B cell (primary cell): ENCODE measurements around the gene FGFR2. TPM values are rescaled to one million over a fixed set of nuclear protein-coding genes. Genes with fewer than 3 reads are reported as not detected.

Experiments
- ATAC-seq: fragments of 200-7000 bp; cut with Tn5 transposase; one replicate; pipeline ENCODE4 v1.10.0; 2021; ENCODE audit warnings: low read depth, mild to moderate bottlenecking, moderate number of reproducible peaks, moderate library complexity
- CTCF ChIA-PET: fragments of 350-600 bp; sonication (Branson Sonifier 250); formaldehyde crosslinking; loops from one replicate; lab custom pipeline; 2021; ENCODE audit warnings: antibody characterized with exemption, inconsistent platforms; lab: Charles Lee
- POLR2A ChIA-PET: fragments of 350-600 bp; sonication (Branson Sonifier 250); formaldehyde crosslinking; loops from one replicate; lab custom pipeline; 2021; ENCODE audit warnings: antibody characterized with exemption; lab: Charles Lee
- DNase-seq: peaks from one replicate; pipeline ENCODE4 v3.0.0; 2013
- H2AFZ ChIP-seq: 2 replicates; pipeline ENCODE4 v1.6.1; 2012; ENCODE audit warnings: mild to moderate bottlenecking, low read depth, low read length; ENCODE audit not compliant: insufficient read depth, poor library complexity, severe bottlenecking
- H3K27ac ChIP-seq, 2 donors: 1 replicate in 1 of 2; 2 replicates in 1 of 2; pipeline ENCODE4 v1.5.1; 2012 to 2013; ENCODE audit warnings: low read length in 2 of 2, mild to moderate bottlenecking in 2 of 2, moderate library complexity in 1 of 2
- H3K27me3 ChIP-seq, 4 experiments: fragments of 200-600 bp in 1 of 4; sonication (generic) in 1 of 4; replicated peaks in 1 of 4; 1 replicate in 2 of 4; 2 replicates in 2 of 4; pipeline versions ENCODE4 v1.6.1 to v1.7.0; 2013 to 2016; ENCODE audit warnings: low read length in 3 of 4, mild to moderate bottlenecking in 2 of 4, mixed read lengths in 1 of 4, moderate library complexity in 1 of 4; ENCODE audit not compliant: insufficient read depth in 4 of 4, control insufficient read depth in 3 of 4; ENCODE audit errors: control extremely low read depth in 1 of 4
- H3K36me3 ChIP-seq, 2 experiments: replicated peaks in 1 of 2; 1 replicate in 1 of 2; 2 replicates in 1 of 2; pipeline versions ENCODE4 v1.6.1 to v1.7.1; 2013; ENCODE audit warnings: low read length in 1 of 2; ENCODE audit not compliant: insufficient read depth in 2 of 2, control insufficient read depth in 1 of 2; ENCODE audit errors: control extremely low read depth in 1 of 2, extremely low read depth in 1 of 2
- H3K4me1 ChIP-seq, 2 donors: fragments of 200-600 bp in 1 of 2; sonication (generic) in 1 of 2; 1 replicate in 1 of 2; 2 replicates in 1 of 2; pipeline versions ENCODE4 v1.5.1 to v1.6.1; 2013 to 2017; ENCODE audit warnings: low read length in 2 of 2; ENCODE audit not compliant: control insufficient read depth in 2 of 2, insufficient read depth in 2 of 2
- H3K4me2 ChIP-seq: replicated peaks from 2 replicates; pipeline ENCODE3; 2012; ENCODE audit warnings: mild to moderate bottlenecking, low read depth, low read length; ENCODE audit not compliant: poor library complexity, severe bottlenecking
- H3K4me3 ChIP-seq, 5 experiments: fragments of 200-600 bp in 1 of 5; sonication (generic) in 1 of 5; 1 replicate in 3 of 5; 2 replicates in 2 of 5; pipeline versions ENCODE4 v1.5.1 to v1.7.0; 2011 to 2016; ENCODE audit warnings: low read length in 4 of 5, mild to moderate bottlenecking in 4 of 5, low read depth in 2 of 5, control low read depth in 1 of 5, moderate library complexity in 1 of 5; ENCODE audit not compliant: insufficient read depth in 1 of 5; ENCODE audit errors: control extremely low read depth in 1 of 5, extremely low read depth in 1 of 5
- H3K79me2 ChIP-seq: fragments of 200-600 bp; sonication (generic); one replicate; pipeline ENCODE4 v1.6.0; 2016; ENCODE audit warnings: low read length; ENCODE audit not compliant: control insufficient read depth, insufficient read depth
- H3K9ac ChIP-seq: fragments of 200-600 bp; sonication (generic); 2 replicates; pipeline ENCODE4 v1.6.1; 2017; ENCODE audit warnings: mild to moderate bottlenecking, low read length, moderate library complexity
- H3K9me3 ChIP-seq, 3 donors: one replicate each; pipeline versions ENCODE4 v1.6.1 to v1.7.1; 2013; ENCODE audit warnings: low read length in 2 of 3; ENCODE audit not compliant: control insufficient read depth in 2 of 3, insufficient read depth in 1 of 3; ENCODE audit errors: control extremely low read depth in 1 of 3
- H4K20me1 ChIP-seq: 2 replicates; pipeline ENCODE4 v1.6.0; 2012; ENCODE audit warnings: mild to moderate bottlenecking, low read length; ENCODE audit not compliant: insufficient read depth, control insufficient read depth, poor library complexity, severe bottlenecking
- H3K27ac Mint-ChIP-seq: one replicate; pipeline ENCODE4 v1.8.0; 2021; ENCODE audit warnings: mixed read lengths
- H3K27me3 Mint-ChIP-seq: one replicate; pipeline ENCODE4 v1.8.0; 2021; ENCODE audit warnings: mixed read lengths
- H3K4me1 Mint-ChIP-seq: one replicate; pipeline ENCODE4 v1.8.0; 2021; ENCODE audit warnings: mixed read lengths
- H3K4me3 Mint-ChIP-seq: one replicate; pipeline ENCODE4 v1.8.0; 2021; ENCODE audit warnings: mixed read lengths
- H3K9me3 Mint-ChIP-seq: one replicate; pipeline ENCODE4 v1.8.0; 2022; ENCODE audit warnings: mixed read lengths; ENCODE audit not compliant: insufficient read depth
- EZH2 ChIP-seq: IDR thresholded peaks from 2 replicates; pipeline ENCODE4 v1.6.1; 2012; ENCODE audit warnings: borderline replicate concordance, low read depth, mild to moderate bottlenecking, moderate library complexity, low read length; ENCODE audit not compliant: insufficient read depth, poor library complexity, severe bottlenecking
- WGBS: methylation state at CpG from one replicate; pipeline ENCODE4 v1.1.5; 2013; ENCODE audit warnings: missing lambda C conversion rate; ENCODE audit not compliant: insufficient coverage; 5-methylcytosine and 5-hydroxymethylcytosine counted together
- intact Hi-C: fragments of 100-400 bp; cut with micrococcal nuclease; formaldehyde crosslinking; loops from one replicate; pipeline ENCODE4 v1.10.0; 2022
- polyA plus RNA-seq: library from polyadenylated mRNA; depleted of rRNA; stranded (reverse); fragments of >200 nt; gene quantifications from 2 replicates; pipeline ENCODE4 v1.2.3, GENCODE V29; 2012
- total RNA-seq, 2 donors: library from RNA; stranded (reverse); fragments of 120-200 nt in 1 of 2; gene quantifications; 1 replicate in 1 of 2; 2 replicates in 1 of 2; pipeline versions ENCODE4 v1.2.3 to v1.2.4, GENCODE V29; 2013 to 2022
- TF ChIP-seq, protein P1 (sequence below): fragments of 200-600 bp; IDR thresholded peaks from one replicate; pipeline ENCODE4 v1.8.0; 2022; ENCODE audit warnings: antibody characterized with exemption, mild to moderate bottlenecking

Gene FGFR2
- total and polyA plus RNA-seq, 2 donors (not counting 1 experiment from before 2014, with no cell fraction given) = not detected

- Histone ChIP-seq H3K4me1 (no peaks in the 10 kb centered on the region), H3K79me2 (no peaks in the 10 kb centered on the region), H2AFZ (no peak overlapping the region), H4K20me1 (no peaks in the 10 kb centered on the region), H3K9ac (no peak overlapping the region), H3K9me3 (peaks cover 0 to 25% (median 0%) of the 10 kb centered on the region in 3 donors), H3K4me3 (no peak overlapping the region), H3K27ac (no peak overlapping the region), H3K27me3 (no peaks in the 10 kb centered on the region), H3K36me3 (no peaks in the 10 kb centered on the region), H3K4me2 (no peak overlapping the region)
- H3K4me3 Mint-ChIP-seq = no peak overlapping the region
- ATAC-seq = no peak
- H3K27ac Mint-ChIP-seq = no peak overlapping the region
- ChIA-PET POLR2A (no interaction called here), CTCF (no interaction called here)
- peaks cover 1% of the 10 kb centered on the region for H3K27me3 Mint-ChIP-seq
- WGBS = 94% methylated on average over 7 of the region's 11 CpGs
- TF ChIP-seq, protein P1, sequence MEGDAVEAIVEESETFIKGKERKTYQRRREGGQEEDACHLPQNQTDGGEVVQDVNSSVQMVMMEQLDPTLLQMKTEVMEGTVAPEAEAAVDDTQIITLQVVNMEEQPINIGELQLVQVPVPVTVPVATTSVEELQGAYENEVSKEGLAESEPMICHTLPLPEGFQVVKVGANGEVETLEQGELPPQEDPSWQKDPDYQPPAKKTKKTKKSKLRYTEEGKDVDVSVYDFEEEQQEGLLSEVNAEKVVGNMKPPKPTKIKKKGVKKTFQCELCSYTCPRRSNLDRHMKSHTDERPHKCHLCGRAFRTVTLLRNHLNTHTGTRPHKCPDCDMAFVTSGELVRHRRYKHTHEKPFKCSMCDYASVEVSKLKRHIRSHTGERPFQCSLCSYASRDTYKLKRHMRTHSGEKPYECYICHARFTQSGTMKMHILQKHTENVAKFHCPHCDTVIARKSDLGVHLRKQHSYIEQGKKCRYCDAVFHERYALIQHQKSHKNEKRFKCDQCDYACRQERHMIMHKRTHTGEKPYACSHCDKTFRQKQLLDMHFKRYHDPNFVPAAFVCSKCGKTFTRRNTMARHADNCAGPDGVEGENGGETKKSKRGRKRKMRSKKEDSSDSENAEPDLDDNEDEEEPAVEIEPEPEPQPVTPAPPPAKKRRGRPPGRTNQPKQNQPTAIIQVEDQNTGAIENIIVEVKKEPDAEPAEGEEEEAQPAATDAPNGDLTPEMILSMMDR = no peak
- no peak for TF ChIP-seq EZH2
- intact Hi-C loops = no loop called here
- no peaks in the 10 kb centered on the region for H3K9me3 Mint-ChIP-seq
- DNase-seq = no peak
- no peaks in the 10 kb centered on the region for H3K4me1 Mint-ChIP-seq
Measured at GRCh38 chr10:121616291-121616690, 18.0 kb upstream of the FGFR2 start.

DNA sequence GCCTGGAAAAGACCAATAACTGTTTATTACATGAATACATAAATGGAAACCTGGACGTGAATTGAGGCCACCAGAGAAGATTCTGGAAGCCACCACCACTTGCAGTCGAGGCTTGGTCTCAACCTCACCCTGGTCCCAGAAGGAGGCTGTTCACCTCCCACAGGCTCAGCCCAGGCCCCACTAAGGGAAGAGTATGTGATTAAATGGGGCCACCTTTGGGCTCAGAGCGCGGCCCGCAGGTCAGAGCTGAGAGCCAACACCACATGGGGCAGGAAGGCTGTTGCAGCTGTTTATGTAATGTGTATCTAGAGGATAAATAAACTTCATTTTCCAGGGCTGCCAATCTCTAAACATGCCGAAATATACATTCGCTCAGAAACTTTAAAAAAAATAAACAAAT lies 17.6 kb upstream of the FGFR2 start:
- H3K27ac ChIP-seq = no peak overlapping the region
- POLR2A ChIA-PET = no interaction called here
- H3K9me3 Mint-ChIP-seq = no peaks in the 10 kb centered on the region
- CTCF ChIA-PET = no interaction called here
- no peaks in the 10 kb centered on the region for H3K27me3 ChIP-seq
- H3K79me2 ChIP-seq = no peaks in the 10 kb centered on the region
- no peak overlapping the region for H3K4me2 ChIP-seq
- H3K9ac ChIP-seq = no peak overlapping the region
- WGBS = 100% methylated on average over 1 of the region's 7 CpGs
- H3K27me3 Mint-ChIP-seq = peaks cover 3% of the 10 kb centered on the region
- H3K27ac Mint-ChIP-seq = no peak overlapping the region
- H3K4me1 Mint-ChIP-seq = no peaks in the 10 kb centered on the region
- no peak overlapping the region for H2AFZ ChIP-seq
- intact Hi-C loops = no loop called here
- DNase-seq (no peak), ATAC-seq (no peak)
- no peaks in the 10 kb centered on the region for H4K20me1 ChIP-seq
- no peaks in the 10 kb centered on the region for H3K36me3 ChIP-seq
- H3K4me3 Mint-ChIP-seq = no peak overlapping the region
- peaks cover 0 to 25% (median 0%) of the 10 kb centered on the region in 3 donors for H3K9me3 ChIP-seq
- TF ChIP-seq, protein P1 = no peak
- no peak for TF ChIP-seq EZH2
- H3K4me3 ChIP-seq = no peak overlapping the region
- no peaks in the 10 kb centered on the region for H3K4me1 ChIP-seq
